Diencephalon (tissue), 1 donor: ENCODE data around the gene AREL1. TPM values are rescaled to one million over a fixed set of nuclear protein-coding genes. Genes with fewer than 3 reads are reported as not detected.

Experiments used
- small RNA-seq: library from RNA; depleted of rRNA; stranded (forward); fragments of <200 nt; gene quantifications from one replicate; pipeline ENCODE3, GENCODE V24; 2014
- total RNA-seq: library from RNA; depleted of rRNA; stranded (reverse); fragments of >200 nt; gene quantifications from one replicate; pipeline ENCODE4 v1.2.3, GENCODE V29; 2014

AREL1 gene
- total RNA-seq = 64.4 TPM

DNA sequence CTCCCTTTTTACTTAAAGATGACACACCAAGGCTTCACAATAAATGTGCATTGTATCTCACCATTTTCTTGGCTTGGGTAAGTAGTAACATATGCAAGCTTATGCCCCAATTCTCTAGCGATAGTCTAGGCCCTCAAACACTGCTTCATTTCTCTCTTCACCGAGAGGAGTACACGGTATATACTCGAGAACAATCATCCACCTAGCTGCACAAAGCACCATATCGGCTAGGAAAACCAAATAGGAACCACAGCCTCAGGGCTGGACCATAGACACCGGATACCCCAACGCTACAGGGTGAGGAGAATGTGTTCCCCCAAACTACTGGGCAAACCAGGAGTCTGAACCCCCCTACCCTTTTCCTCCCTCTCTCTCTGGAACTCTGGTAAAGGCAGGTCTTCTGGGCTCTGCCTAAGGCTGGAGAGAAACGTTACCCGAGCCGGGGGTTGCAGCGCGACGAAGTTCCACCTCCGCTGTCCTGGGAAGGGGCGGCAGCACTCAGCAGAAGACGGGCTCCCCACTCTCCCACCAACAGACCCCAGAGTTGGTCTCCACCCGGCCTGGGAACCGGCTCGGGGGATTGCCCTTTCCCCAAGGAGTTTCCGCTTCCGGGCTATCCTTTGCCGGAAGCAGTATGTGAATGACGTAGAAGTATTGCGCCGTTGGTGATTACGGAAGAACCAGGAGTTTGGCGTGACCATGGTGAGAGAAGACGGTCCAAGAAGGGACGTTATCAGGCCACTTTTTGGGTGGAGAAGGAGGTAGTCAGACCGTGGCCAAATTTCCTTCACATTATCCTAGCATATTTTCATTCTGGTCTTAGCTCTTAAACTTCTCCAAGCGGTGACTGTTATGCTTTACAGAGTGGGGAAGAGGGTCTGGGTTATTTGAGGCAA, at the start of gene AREL1, which contains the start of gene FCF1:
Gene AREL1 (minus strand): TSS at position 582 of the 896 bp plus-strand sequence. CDS start 27,465 bp downstream, outside the sequence.
Gene FCF1 (plus strand): TSS at position 646 of the 896 bp plus-strand sequence. CDS start 54 bp downstream, at position 700.

GRCh38 chr14:74611650-74612349, 101.1 kb downstream of the AREL1 start, which contains the start of gene LTBP2:
Gene LTBP2 (minus strand): TSS chr14:74612237. CDS start chr14:74611944, 293 bp downstream.

Small RNA genes lying within 50 kb of the gene (small RNA-seq; reads per million reads assigned to genes)
- not detected for gene RF00409

Other genes with a start within 250 kb of the AREL1 start
- 31.8 TPM for gene NPC2, start 219.8 kb downstream of the AREL1 start, total RNA-seq
- gene ISCA2, start 219.3 kb downstream of the AREL1 start, total RNA-seq = 25.4 TPM
- 1.2 TPM for gene LTBP2, start 100.8 kb downstream of the AREL1 start, total RNA-seq
- 20.1 TPM for gene FCF1, start 64 bp upstream of the AREL1 start, total RNA-seq
- gene YLPM1, start 50.2 kb upstream of the AREL1 start, total RNA-seq = 89.7 TPM
- not detected for gene PROX2, start 163.1 kb upstream of the AREL1 start, total RNA-seq
- 40.4 TPM for gene DLST, start 168.8 kb upstream of the AREL1 start, total RNA-seq
- 39.9 TPM for gene RPS6KL1, start 210.2 kb upstream of the AREL1 start, total RNA-seq
- gene PGF, start 242.5 kb upstream of the AREL1 start, total RNA-seq = 2.8 TPM